OCI-LY7 (cell line): ENCODE results near the gene RNF182. TPM values are rescaled to one million over a fixed set of nuclear protein-coding genes. Genes with fewer than 3 reads are reported as not detected.

Experiments
- BruUV-seq: library from RNA; stranded (reverse); fragments of 400-500 nt; replicated peaks from 2 replicates; lab custom pipeline; 2021; lab: Mats Ljungman, UMichigan
- CTCF ChIA-PET: fragments of 300-600 bp; sonication (Branson Sonifier 250); formaldehyde crosslinking; loops from one replicate; lab custom pipeline; 2022; ENCODE audit warnings: antibody characterized with exemption; ENCODE audit not compliant: unreplicated experiment; lab: Charles Lee
- POLR2A ChIA-PET: fragments of 300-600 bp; sonication (Branson Sonifier 250); formaldehyde crosslinking; loops from one replicate; lab custom pipeline; 2022; ENCODE audit warnings: antibody characterized with exemption; lab: Charles Lee
- DNase-seq: peaks from one replicate; pipeline ENCODE4 v3.0.0-alpha.2; 2015; ENCODE audit warnings: low spot score
- H2AFZ ChIP-seq: fragments of 200-600 bp; sonication (generic), shearing (Covaris generic); 2 replicates; pipeline ENCODE4 v1.6.1; 2014; ENCODE audit warnings: mild to moderate bottlenecking, antibody characterized with exemption, low read length, moderate library complexity
- H3K27ac ChIP-seq: fragments of 200-600 bp; sonication (generic); 2 replicates; pipeline ENCODE4 v1.5.1; 2014; ENCODE audit warnings: mixed run types, low read depth, mild to moderate bottlenecking, moderate library complexity, low read length, inconsistent platforms; ENCODE audit not compliant: poor library complexity, severe bottlenecking
- H3K36me3 ChIP-seq: fragments of 200-600 bp; sonication (generic); 2 replicates; pipeline ENCODE4 v1.6.1; 2014; ENCODE audit warnings: mild to moderate bottlenecking, antibody characterized with exemption, low read length, moderate library complexity, mixed read lengths; ENCODE audit not compliant: insufficient read depth
- H3K4me1 ChIP-seq: fragments of 200-600 bp; sonication (generic); 2 replicates; pipeline ENCODE4 v1.5.1; 2014; ENCODE audit warnings: mild to moderate bottlenecking, low read length; ENCODE audit not compliant: insufficient read depth, poor library complexity, severe bottlenecking
- H3K4me2 ChIP-seq: fragments of 200-600 bp; sonication (generic); 2 replicates; pipeline ENCODE4 v1.6.1; 2014; ENCODE audit warnings: mild to moderate bottlenecking, low read length
- H3K4me3 ChIP-seq: fragments of 200-600 bp; sonication (generic); 2 replicates; pipeline ENCODE4 v1.5.1; 2014; ENCODE audit warnings: mild to moderate bottlenecking, low read depth, low read length; ENCODE audit not compliant: poor library complexity, severe bottlenecking
- H3K79me2 ChIP-seq: fragments of 200-600 bp; sonication (generic); 2 replicates; pipeline ENCODE4 v1.6.1; 2016; ENCODE audit warnings: low read depth, mild to moderate bottlenecking, low read length, moderate library complexity, mixed read lengths; ENCODE audit not compliant: insufficient read depth
- H3K9me2 ChIP-seq: fragments of 200-600 bp; sonication (generic); 2 replicates; pipeline ENCODE4 v1.6.1; 2016; ENCODE audit warnings: mild to moderate bottlenecking, low read length, mixed read lengths; ENCODE audit not compliant: insufficient read depth
- H3K9me3 ChIP-seq: fragments of 200-600 bp; sonication (generic); 2 replicates; pipeline ENCODE4 v1.6.1; 2014; ENCODE audit warnings: mild to moderate bottlenecking, mixed run types, low read length, mixed read lengths
- H4K20me1 ChIP-seq: fragments of 200-600 bp; sonication (generic); 2 replicates; pipeline ENCODE4 v1.6.1; 2014; ENCODE audit warnings: mild to moderate bottlenecking, antibody characterized with exemption, low read length, moderate library complexity, mixed read lengths; ENCODE audit not compliant: insufficient read depth
- EZH2phosphoT487 ChIP-seq: fragments of 200-600 bp; sonication (generic); IDR thresholded peaks from 2 replicates; pipeline ENCODE4 v1.6.1; 2018; ENCODE audit warnings: low read depth, borderline replicate concordance, mild to moderate bottlenecking, mixed run types, antibody characterized with exemption, low read length, moderate library complexity, mixed read lengths
- intact Hi-C: fragments of 100-400 bp; cut with micrococcal nuclease; formaldehyde crosslinking; loops from one replicate; pipeline ENCODE4 v1.10.0; 2022; ENCODE audit not compliant: unreplicated experiment
- total RNA-seq, 2 experiments: library from RNA; depleted of rRNA in 1 of 2; stranded (reverse); fragments of >200 nt in 1 of 2; shearing (Covaris generic) in 1 of 2; gene quantifications; 2 replicates each; pipeline ENCODE4 v1.2.3, GENCODE V29; 2014 to 2022
- TF ChIP-seq, protein P1 (sequence below): fragments of 200-600 bp; sonication (generic); conservative IDR thresholded peaks from 2 replicates; pipeline ENCODE4 v1.5.1; 2014; ENCODE audit warnings: mild to moderate bottlenecking, antibody characterized with exemption, low read length, moderate library complexity, mixed read lengths

The RNF182 gene
- total RNA-seq, 2 experiments from 2014 or later = not detected

DNA sequence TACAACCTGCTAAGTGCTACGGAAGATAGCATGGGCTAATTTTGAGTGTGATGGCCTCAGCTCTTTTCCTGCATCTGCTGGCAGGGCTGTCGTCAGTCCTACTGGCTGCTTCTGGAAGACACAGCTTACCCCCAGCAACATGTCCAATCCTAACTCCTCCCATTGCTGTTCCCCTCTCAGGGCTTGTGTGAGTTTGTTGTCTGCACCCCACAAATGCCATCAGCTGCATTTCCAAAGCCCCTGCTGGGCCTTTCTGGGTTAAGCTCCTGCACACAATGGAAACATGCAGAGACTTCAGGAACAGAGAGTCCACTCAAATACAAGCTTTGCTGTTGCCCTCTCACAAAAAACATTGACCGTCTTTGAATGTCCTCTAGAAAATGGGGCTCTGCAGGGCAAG, 84.7 kb downstream of the RNF182 start:
- no peak overlapping the region for H3K4me2 ChIP-seq
- no peak for DNase-seq
- intact Hi-C loops = no loop called here
- H2AFZ ChIP-seq = no peak overlapping the region
- H3K4me1 ChIP-seq = no peaks in the 10 kb centered on the region
- no peaks in the 10 kb centered on the region for H3K9me3 ChIP-seq
- no peak for TF ChIP-seq EZH2phosphoT487
- TF ChIP-seq, protein P1, sequence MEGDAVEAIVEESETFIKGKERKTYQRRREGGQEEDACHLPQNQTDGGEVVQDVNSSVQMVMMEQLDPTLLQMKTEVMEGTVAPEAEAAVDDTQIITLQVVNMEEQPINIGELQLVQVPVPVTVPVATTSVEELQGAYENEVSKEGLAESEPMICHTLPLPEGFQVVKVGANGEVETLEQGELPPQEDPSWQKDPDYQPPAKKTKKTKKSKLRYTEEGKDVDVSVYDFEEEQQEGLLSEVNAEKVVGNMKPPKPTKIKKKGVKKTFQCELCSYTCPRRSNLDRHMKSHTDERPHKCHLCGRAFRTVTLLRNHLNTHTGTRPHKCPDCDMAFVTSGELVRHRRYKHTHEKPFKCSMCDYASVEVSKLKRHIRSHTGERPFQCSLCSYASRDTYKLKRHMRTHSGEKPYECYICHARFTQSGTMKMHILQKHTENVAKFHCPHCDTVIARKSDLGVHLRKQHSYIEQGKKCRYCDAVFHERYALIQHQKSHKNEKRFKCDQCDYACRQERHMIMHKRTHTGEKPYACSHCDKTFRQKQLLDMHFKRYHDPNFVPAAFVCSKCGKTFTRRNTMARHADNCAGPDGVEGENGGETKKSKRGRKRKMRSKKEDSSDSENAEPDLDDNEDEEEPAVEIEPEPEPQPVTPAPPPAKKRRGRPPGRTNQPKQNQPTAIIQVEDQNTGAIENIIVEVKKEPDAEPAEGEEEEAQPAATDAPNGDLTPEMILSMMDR = no peak
- BruUV-seq = no TSS peak
- H4K20me1 ChIP-seq = no peaks in the 10 kb centered on the region
- H3K27ac ChIP-seq = no peak overlapping the region
- CTCF ChIA-PET = no interaction called here
- H3K36me3 ChIP-seq = no peaks in the 10 kb centered on the region
- no peaks in the 10 kb centered on the region for H3K9me2 ChIP-seq
- H3K79me2 ChIP-seq = no peaks in the 10 kb centered on the region
- no peak overlapping the region for H3K4me3 ChIP-seq
- POLR2A ChIA-PET = interaction anchor here (0.7 kb wide), 1 partner anchor 91 kb away, joined by 3 read pairs; no protein-coding TSS in a partner anchor

DNA sequence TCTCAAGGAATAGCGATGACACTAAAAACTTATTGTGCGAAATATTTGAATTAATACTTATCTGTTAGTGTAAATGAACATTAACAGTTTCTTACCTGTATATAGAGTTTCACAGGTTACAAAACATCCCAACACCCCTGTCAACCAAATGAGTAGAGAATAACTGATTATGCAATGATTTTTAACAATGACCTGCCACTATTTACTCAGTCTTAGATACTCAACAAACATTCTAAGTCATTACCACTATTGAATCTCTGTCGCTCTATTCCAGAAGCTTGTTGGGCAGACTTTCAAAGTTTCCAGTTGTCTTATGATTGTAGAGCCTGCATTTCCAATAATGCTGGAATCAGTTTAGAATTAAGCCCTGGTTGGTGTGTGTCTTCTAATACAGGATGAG, 85.5 kb downstream of the RNF182 start:
- no peak overlapping the region for H3K4me2 ChIP-seq
- ChIA-PET CTCF (no interaction called here), POLR2A (no interaction called here)
- intact Hi-C loops = loop anchor here (5.0 kb wide), 1 partner anchor 868 kb away; no protein-coding TSS in a partner anchor
- BruUV-seq = no TSS peak
- no peaks in the 10 kb centered on the region for H4K20me1 ChIP-seq
- TF ChIP-seq, protein P1 = no peak
- no peak for TF ChIP-seq EZH2phosphoT487
- no peaks in the 10 kb centered on the region for H3K9me2 ChIP-seq
- H2AFZ ChIP-seq = no peak overlapping the region
- DNase-seq = no peak
- H3K36me3 ChIP-seq = no peaks in the 10 kb centered on the region
- no peaks in the 10 kb centered on the region for H3K4me1 ChIP-seq
- H3K27ac ChIP-seq = no peak overlapping the region
- H3K4me3 ChIP-seq = no peak overlapping the region
- no peaks in the 10 kb centered on the region for H3K9me3 ChIP-seq
- no peaks in the 10 kb centered on the region for H3K79me2 ChIP-seq

DNA sequence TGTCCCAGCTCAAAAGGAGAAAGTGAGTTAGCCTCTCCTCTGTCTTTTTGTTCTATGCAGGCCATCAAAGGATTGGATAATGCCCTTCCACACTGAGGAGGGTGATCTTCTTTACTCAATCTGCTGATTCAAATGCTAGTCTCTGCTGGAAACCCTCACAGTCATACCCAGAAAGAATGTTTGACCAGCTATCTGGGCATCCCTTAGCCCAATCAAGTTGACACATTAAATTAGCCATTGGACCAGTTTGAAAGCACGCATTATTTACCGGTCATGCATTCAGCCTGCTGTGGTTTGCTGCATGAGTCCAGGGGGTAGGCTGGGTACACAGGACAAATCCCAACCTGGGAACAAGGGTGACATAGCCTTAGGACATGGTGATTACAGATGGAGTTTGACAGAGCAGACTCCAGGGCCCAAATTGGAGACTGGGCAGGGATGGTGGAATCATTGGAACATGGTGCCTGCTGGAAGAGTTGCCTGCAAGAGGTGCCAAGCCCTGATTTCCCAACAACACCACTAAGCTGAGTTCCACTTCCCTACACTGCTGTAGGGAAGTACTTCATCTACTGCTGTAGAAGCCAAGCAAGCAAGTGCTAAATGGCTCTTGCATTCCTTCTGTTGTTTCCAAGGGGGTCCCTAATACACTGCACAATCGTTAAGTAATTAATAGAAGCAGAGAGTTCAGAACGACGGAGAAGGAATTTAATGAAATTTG, 87.7 kb downstream of the RNF182 start:
- Histone ChIP-seq H3K9me2 (no peaks in the 10 kb centered on the region), H3K4me3 (no peak overlapping the region), H3K27ac (no peak overlapping the region), H3K36me3 (no peaks in the 10 kb centered on the region), H3K9me3 (no peaks in the 10 kb centered on the region), H2AFZ (no peak overlapping the region), H3K4me2 (no peak overlapping the region), H3K79me2 (no peaks in the 10 kb centered on the region), H3K4me1 (no peaks in the 10 kb centered on the region), H4K20me1 (no peaks in the 10 kb centered on the region)
- no TSS peak for BruUV-seq
- DNase-seq = no peak
- ChIA-PET CTCF (no interaction called here), POLR2A (no interaction called here)
- intact Hi-C loops = loop anchor here (5.0 kb wide), 1 partner anchor 870 kb away; no protein-coding TSS in a partner anchor
- TF ChIP-seq EZH2phosphoT487 = no peak
